HTERT RPE-1 (cell line): ENCODE measurements around the gene ARPP19.
"Not testable (repeated sequence)": the region's sequence is repeated elsewhere in the genome, so short reads cannot be mapped to it uniquely, and the experiment has no call there.

Experiments used
- in situ Hi-C: fragments of 300-500 bp; cut with MboI; formaldehyde crosslinking; loops from 4 replicates; pipeline ENCODE4 v1.14.3; 2020; ENCODE audit warnings: low sequenced_read_pairs

The ARPP19 gene

GRCh38 chr15:52551762-52552161 lies 17.1 kb downstream of the ARPP19 start:
- in situ Hi-C loops, result no loop called here

- in situ Hi-C loops, result not testable (repeated sequence)
These were observed 17.6 kb downstream of the ARPP19 start for GRCh38 chr15:52551186-52551585.

DNA sequence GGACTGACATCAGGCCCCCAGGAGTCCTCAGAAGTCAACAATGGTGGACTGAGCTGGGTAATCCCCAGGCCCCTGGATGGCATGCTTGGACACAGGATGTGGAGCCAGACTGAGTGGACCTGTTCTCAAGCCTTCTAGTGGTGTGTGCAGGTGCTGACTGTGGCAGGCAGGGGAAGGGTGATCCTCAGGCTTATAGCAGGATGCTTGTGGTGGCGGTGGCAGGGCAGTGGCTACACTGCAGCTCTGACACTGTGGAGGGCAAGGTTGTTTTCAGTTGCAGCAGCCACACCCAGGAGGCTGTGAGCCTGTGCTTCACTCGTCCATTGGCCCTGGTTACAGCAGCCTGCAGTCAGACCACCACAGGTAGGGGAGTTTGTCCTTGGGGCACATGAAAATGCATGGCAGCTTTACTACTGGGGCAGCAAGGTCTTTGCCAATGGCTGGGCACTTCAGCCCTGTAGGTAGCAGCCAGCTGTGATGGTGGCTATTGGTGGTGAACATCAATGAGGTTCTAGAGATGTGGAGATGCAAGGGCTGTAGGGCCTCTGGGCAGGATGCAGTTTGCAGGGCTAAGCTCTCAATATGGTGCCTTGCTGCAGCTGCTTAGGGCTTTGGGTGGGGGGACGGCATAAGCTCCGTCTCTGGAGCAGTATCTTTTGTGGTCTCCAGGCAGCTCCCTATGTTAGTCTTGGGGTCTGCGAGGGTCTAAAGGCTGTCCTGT lies 22.6 kb downstream of the ARPP19 start:
- in situ Hi-C loops, result no loop called here

GRCh38 chr15:52540374-52541012 lies 28.3 kb downstream of the ARPP19 start:
- in situ Hi-C loops, result no loop called here

- in situ Hi-C loops, result no loop called here
These were observed 31.4 kb downstream of the ARPP19 start for GRCh38 chr15:52537459-52537858.

DNA sequence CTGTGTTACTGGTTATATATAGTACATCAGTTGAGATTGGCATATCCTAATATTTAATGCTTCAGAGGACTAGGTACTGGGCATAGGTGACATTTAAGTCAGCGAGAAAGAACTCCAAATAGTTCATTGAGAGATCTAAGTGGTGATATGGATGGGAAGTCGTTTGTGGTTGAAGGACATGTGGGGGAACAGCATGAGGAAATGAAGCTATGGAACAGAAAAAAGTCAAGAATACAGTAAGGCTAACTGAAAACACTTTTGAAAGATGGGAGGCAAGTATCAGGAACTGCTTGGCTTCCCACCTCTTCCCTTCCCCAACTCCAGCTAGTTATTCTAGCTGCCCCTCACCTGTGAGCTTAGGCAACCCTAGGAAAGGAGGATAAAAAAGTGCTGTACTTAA lies 36.4 kb downstream of the ARPP19 start:
- in situ Hi-C loops, result no loop called here

DNA sequence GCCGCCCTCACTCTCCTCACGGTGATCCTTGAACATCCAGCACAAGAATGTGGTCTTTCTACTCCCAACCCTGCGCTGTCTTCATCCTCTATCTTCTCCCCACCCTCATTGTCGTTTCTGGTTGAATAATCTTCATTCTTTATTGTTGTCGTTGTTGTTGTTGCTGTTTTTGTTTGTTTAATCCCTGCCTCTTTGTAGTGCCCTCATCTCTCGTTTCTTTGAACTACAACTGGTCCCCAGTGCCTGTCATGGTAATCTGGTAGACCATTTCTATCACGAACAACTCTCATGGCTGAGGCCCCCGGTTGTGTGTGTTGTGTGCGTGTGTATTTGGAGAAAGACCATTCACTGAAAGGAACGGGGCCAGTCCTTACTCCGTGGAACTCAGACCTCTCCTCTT lies 38.9 kb downstream of the ARPP19 start:
- in situ Hi-C loops, result no loop called here

- in situ Hi-C loops, result no loop called here
These were observed 39.4 kb downstream of the ARPP19 start for GRCh38 chr15:52529341-52529924.

DNA sequence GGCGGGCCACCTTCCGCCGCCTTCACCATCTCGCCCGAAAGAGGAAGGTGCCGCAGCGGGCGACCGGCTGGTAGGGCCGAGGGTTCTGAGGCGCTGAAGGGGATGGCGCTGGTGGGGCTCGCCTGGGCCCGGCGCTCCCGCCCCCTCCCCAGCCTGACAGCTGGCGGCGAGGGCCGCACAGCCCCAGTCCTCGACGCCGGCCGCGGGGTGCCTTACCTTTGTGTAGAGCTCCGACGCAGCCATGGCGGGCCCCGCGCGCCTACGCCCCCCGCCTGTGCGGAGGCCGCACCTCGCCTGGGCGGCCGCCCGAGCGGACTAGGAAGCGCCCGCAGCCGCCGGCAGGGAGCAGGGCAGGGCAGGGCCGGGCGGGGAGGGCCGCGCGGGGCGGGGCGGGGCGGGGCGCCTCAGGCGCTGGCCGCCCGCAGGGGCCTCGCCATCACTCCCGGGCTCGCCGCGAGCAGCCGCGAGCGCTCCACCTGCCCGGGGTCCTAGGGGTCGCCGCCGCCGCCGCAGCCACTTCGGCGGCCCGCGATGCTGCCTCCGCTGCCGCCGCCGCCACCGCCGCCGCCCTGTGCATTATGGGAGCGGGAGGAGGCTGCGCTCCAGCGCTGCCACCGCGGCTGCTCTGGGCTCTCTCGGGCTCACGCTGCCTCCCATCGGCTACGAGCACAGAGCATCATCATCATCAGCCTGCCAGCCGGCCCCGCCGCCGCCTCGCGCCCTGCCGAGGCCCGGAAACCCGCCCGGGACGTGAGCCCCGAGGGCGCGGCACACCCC lies 40.1 kb downstream of the ARPP19 start, which contains the start of gene MYO5A:
MYO5A (minus strand) TSS at position 317 of the 777 bp plus-strand sequence; CDS start at position 243, 74 bp downstream.
- in situ Hi-C loops, result no loop called here

- in situ Hi-C loops, result no loop called here
These were observed 40.8 kb downstream of the ARPP19 start for GRCh38 chr15:52527911-52528563.

DNA sequence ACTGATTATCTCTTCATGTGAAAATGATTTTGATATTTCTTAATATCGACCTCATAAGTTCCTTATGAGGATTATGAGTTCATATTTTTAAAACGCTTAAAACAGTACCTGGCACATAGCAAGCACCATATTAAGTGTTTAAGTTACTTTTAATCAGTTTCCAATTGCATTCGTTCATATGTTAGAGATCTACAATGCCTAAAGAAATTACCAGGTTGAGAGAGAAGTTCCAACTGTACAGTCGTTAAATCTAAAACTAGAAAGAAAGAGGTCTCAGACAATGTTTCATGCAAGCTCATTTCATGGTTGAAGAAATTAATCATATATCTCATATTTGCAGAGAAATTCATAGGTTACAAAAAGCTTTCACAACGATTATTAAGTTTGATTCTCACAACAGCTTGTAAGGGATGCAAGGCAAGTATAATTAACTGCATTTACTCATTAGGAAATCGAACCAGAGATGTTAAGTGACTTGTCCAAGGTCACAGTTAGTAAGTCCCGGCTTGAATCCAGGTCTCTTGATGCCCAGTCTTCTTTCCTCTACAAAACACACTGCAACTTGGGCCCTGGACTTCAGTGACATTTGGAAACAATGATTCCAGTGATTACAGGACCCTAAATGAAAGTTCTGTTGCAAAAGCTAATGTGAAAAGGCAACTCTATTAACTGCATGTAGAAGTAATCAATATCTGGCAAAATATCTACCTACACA lies 41.5 kb downstream of the ARPP19 start:
- in situ Hi-C loops, result no loop called here

DNA sequence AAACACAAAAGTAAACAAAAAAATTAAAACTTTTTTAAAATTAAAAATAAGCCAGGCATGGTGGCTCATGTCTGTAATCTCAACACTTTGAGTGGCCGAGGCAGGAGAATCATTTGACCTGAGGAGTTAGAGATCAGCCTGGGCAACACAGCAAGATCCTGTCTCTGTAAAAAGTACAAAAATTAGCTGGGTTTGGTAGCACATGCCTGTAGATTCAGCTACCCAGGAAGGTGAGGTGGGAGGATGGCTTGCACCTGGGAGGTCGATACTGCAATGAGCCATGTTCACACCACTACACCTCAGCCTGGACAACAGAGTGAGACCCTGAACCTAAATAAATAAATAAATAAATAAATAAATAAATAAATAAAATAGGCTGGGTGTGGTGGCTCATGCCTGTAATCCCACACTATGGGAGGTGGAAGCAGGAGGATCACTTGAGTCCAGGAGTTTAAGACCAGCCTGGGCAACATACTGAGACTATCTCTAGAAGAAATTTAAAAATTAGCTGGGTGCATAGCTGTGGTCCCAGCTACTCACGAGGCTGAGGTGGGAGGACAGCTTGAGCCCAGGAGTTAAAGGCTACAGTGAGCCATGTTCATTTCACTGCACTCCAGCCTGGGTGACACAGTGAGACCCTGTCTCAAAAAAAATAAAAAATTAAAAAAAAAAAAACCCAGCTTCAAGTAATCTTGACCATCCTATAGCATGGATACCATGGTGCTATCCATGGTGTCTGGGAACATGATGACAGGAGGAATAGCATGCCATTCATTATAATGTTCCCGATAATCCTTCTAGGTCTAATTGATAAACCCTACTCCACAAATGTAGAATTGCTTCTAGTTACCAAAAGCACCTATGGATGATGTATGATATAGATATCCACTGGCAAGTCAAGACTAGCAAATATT lies 44.4 kb downstream of the ARPP19 start:
- in situ Hi-C loops, result no loop called here

DNA sequence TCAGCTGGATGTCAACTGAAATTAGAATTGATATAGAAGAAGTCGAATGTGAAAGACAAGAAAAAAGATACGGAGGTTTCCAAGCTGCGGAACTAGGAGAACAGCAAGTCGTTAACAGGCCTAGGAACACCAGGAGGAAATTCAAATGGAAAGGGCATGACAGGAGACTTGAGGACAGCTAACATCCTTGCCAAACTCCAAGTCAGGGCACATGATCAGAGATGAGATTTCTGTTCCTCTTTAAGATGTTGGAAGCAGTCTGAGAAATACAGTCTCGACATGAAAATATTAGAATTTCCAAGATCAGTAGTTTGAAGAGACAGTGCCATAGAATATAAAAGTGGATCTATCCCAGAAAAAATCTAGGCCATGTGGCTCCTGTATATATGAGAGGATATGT lies 45.2 kb downstream of the ARPP19 start:
- in situ Hi-C loops, result no loop called here

DNA sequence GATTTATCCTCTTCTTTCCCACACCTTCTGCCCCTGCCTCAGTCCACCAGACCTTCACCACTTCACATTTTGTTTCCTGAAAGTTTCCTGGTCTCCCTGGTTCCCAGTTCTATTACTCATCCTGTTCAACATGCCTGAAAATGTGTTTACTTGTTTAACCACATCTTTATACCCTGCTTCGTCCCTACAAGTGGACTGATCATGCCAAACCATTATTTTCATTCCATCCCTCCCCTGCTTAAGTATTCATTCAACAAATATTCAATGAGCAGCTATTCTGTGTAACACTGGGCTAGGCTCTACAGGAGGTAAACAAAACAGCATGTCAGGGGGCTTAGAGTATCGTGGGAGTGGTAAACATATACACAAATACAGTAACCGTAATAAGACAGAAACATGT lies 45.6 kb downstream of the ARPP19 start:
- in situ Hi-C loops, result no loop called here

DNA sequence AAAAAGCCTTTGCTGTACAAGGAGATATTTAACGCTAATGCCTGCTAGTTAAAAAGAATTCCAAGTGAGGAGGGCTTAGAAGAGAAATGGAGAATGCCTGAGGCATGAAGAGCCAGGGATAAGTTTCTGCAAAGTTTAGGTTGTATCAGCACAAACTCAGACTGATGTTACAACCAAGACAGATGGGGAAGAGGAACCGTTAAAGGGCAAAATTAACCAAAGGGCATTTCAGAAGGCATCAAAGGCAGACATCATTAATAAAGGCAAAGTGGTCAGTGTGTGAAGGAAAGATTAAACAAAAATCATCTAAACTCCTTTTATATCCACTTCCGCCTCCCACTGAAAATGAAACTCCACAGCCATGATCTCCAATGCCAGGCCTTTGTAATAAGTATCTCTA lies 47.1 kb downstream of the ARPP19 start:
- in situ Hi-C loops, result no loop called here

DNA sequence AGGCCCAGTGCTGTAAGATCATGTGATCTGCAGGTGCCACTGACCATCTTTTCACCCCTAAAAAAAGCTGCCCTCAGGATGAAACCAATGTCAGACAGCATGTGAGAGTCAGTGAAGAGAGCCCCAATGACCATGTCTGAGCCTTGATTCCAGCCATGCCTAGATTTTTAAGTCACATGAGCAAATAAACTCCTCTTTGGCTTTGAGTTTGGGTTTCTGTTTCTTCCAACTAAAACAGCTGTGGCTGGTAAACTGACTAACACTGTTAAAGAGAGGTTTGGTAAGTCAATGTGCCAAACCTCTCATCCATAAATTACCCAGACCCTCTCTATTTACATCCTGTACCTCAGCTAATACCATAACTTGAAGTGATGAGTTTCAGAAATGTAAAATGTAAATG lies 48.4 kb downstream of the ARPP19 start:
- in situ Hi-C loops, result no loop called here

DNA sequence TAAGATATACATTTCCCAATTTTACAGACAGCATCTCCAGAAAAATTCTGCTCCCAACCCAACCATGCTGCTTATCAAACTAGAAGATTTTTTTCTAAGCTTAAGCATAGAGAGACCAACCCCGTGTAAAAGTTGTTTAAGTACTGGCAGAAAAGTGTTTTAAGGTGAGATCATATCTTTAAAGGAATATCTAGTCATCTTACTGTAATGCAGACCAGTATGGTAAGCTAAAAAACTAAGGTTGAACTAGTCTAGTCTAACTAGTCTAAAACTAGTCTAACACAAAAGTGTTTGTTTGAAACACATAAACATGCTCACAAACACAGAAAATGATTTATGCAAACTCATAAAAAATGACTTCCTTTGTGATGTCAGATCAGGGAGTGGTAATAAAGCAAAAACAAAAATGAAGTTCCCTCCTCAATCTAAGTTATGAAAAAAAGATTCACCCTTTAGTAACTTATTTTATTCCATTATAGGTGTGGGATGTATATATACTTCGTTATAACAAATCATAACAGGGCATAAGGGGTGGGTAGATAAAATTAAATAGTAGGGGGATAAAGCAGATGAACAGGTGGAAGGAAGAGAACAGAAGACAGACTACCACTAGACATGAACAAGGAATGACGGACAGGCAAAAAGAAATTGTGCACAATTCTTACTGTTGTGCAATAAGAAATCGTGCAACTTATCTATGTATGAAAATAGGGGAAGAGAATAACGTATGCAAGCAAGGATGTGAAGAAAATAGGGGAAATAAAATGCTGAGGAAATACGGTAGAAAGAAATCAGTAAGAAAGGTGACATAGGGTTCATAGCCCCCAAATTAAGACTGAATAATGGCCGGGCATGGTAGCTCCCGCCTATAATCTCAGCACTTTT lies 50.1 kb downstream of the ARPP19 start:
- in situ Hi-C loops, result no loop called here

GRCh38 chr15:52517014-52517413 lies 51.8 kb downstream of the ARPP19 start:
- in situ Hi-C loops, result no loop called here
